OCI-LY7 (cell line): ENCODE measurements around the gene FAM193A. TPM values are rescaled to one million over a fixed set of nuclear protein-coding genes. Genes with fewer than 3 reads are reported as not detected.

Experiments
- BruUV-seq: library from RNA; stranded (reverse); fragments of 400-500 nt; replicated peaks from 2 replicates; lab custom pipeline; 2021; lab: Mats Ljungman, UMichigan
- CTCF ChIA-PET: fragments of 300-600 bp; sonication (Branson Sonifier 250); formaldehyde crosslinking; loops from one replicate; lab custom pipeline; 2022; ENCODE audit warnings: antibody characterized with exemption; ENCODE audit not compliant: unreplicated experiment; lab: Charles Lee
- POLR2A ChIA-PET: fragments of 300-600 bp; sonication (Branson Sonifier 250); formaldehyde crosslinking; loops from one replicate; lab custom pipeline; 2022; ENCODE audit warnings: antibody characterized with exemption; lab: Charles Lee
- DNase-seq: peaks from one replicate; pipeline ENCODE4 v3.0.0-alpha.2; 2015; ENCODE audit warnings: low spot score
- H2AFZ ChIP-seq: fragments of 200-600 bp; sonication (generic), shearing (Covaris generic); 2 replicates; pipeline ENCODE4 v1.6.1; 2014; ENCODE audit warnings: mild to moderate bottlenecking, antibody characterized with exemption, low read length, moderate library complexity
- H3K27ac ChIP-seq: fragments of 200-600 bp; sonication (generic); 2 replicates; pipeline ENCODE4 v1.5.1; 2014; ENCODE audit warnings: mixed run types, low read depth, mild to moderate bottlenecking, moderate library complexity, low read length, inconsistent platforms; ENCODE audit not compliant: poor library complexity, severe bottlenecking
- H3K36me3 ChIP-seq: fragments of 200-600 bp; sonication (generic); 2 replicates; pipeline ENCODE4 v1.6.1; 2014; ENCODE audit warnings: mild to moderate bottlenecking, antibody characterized with exemption, low read length, moderate library complexity, mixed read lengths; ENCODE audit not compliant: insufficient read depth
- H3K4me1 ChIP-seq: fragments of 200-600 bp; sonication (generic); 2 replicates; pipeline ENCODE4 v1.5.1; 2014; ENCODE audit warnings: mild to moderate bottlenecking, low read length; ENCODE audit not compliant: insufficient read depth, poor library complexity, severe bottlenecking
- H3K4me2 ChIP-seq: fragments of 200-600 bp; sonication (generic); 2 replicates; pipeline ENCODE4 v1.6.1; 2014; ENCODE audit warnings: mild to moderate bottlenecking, low read length
- H3K4me3 ChIP-seq: fragments of 200-600 bp; sonication (generic); 2 replicates; pipeline ENCODE4 v1.5.1; 2014; ENCODE audit warnings: mild to moderate bottlenecking, low read depth, low read length; ENCODE audit not compliant: poor library complexity, severe bottlenecking
- H3K79me2 ChIP-seq: fragments of 200-600 bp; sonication (generic); 2 replicates; pipeline ENCODE4 v1.6.1; 2016; ENCODE audit warnings: low read depth, mild to moderate bottlenecking, low read length, moderate library complexity, mixed read lengths; ENCODE audit not compliant: insufficient read depth
- H3K9me2 ChIP-seq: fragments of 200-600 bp; sonication (generic); 2 replicates; pipeline ENCODE4 v1.6.1; 2016; ENCODE audit warnings: mild to moderate bottlenecking, low read length, mixed read lengths; ENCODE audit not compliant: insufficient read depth
- H3K9me3 ChIP-seq: fragments of 200-600 bp; sonication (generic); 2 replicates; pipeline ENCODE4 v1.6.1; 2014; ENCODE audit warnings: mild to moderate bottlenecking, mixed run types, low read length, mixed read lengths
- H4K20me1 ChIP-seq: fragments of 200-600 bp; sonication (generic); 2 replicates; pipeline ENCODE4 v1.6.1; 2014; ENCODE audit warnings: mild to moderate bottlenecking, antibody characterized with exemption, low read length, moderate library complexity, mixed read lengths; ENCODE audit not compliant: insufficient read depth
- CTCF ChIP-seq: fragments of 200-600 bp; sonication (generic); conservative IDR thresholded peaks from 2 replicates; pipeline ENCODE4 v1.5.1; 2014; ENCODE audit warnings: mild to moderate bottlenecking, antibody characterized with exemption, low read length, moderate library complexity, mixed read lengths
- EZH2phosphoT487 ChIP-seq: fragments of 200-600 bp; sonication (generic); IDR thresholded peaks from 2 replicates; pipeline ENCODE4 v1.6.1; 2018; ENCODE audit warnings: low read depth, borderline replicate concordance, mild to moderate bottlenecking, mixed run types, antibody characterized with exemption, low read length, moderate library complexity, mixed read lengths
- intact Hi-C: fragments of 100-400 bp; cut with micrococcal nuclease; formaldehyde crosslinking; loops from one replicate; pipeline ENCODE4 v1.10.0; 2022; ENCODE audit not compliant: unreplicated experiment
- total RNA-seq, 2 experiments: library from RNA; depleted of rRNA in 1 of 2; stranded (reverse); fragments of >200 nt in 1 of 2; shearing (Covaris generic) in 1 of 2; gene quantifications; 2 replicates each; pipeline ENCODE4 v1.2.3, GENCODE V29; 2014 to 2022

Gene FAM193A
- total RNA-seq, 2 experiments from 2014 or later: 17.8 to 36.7 TPM

GRCh38 chr4:2756691-2757350 lies 220.4 kb downstream of the FAM193A start:
- TF ChIP-seq CTCF (no peak), EZH2phosphoT487 (no peak)
- CTCF ChIA-PET: no interaction called here
- Histone ChIP-seq H3K4me2 (peak overlapping the region; percentile 68), H3K4me1 (peaks cover 12% of the 10 kb centered on the region), H3K9me2 (no peaks in the 10 kb centered on the region), H3K4me3 (peak overlapping the region; percentile 56), H3K9me3 (no peaks in the 10 kb centered on the region), H2AFZ (peak overlapping the region; percentile 64; the same call in 1 of the 2 replicates), H3K36me3 (no peaks in the 10 kb centered on the region), H4K20me1 (no peaks in the 10 kb centered on the region), H3K27ac (no peak overlapping the region), H3K79me2 (peaks cover 6% of the 10 kb centered on the region; the same call in 1 of the 2 replicates)
- POLR2A ChIA-PET: interaction anchor here (1.2 kb wide), 1 partner anchor 29 kb away, joined by 3 read pairs; no protein-coding TSS in a partner anchor
- intact Hi-C loops: no loop called here
- no peak for DNase-seq
- BruUV-seq: no TSS peak

GRCh38 chr4:2757426-2757825 lies 221.0 kb downstream of the FAM193A start:
- peaks cover 12% of the 10 kb centered on the region for H3K4me1 ChIP-seq
- DNase-seq: no peak
- ChIA-PET CTCF (no interaction called here), POLR2A (interaction anchor here (0.6 kb wide), 1 partner anchor 61 kb away, joined by 3 read pairs; no protein-coding TSS in a partner anchor)
- H3K27ac ChIP-seq: no peak overlapping the region
- H3K9me2 ChIP-seq: no peaks in the 10 kb centered on the region
- TF ChIP-seq CTCF: no peak
- TF ChIP-seq EZH2phosphoT487: no peak
- H3K4me2 ChIP-seq: no peak overlapping the region
- H3K4me3 ChIP-seq: no peak overlapping the region
- intact Hi-C loops: no loop called here
- no peak overlapping the region for H2AFZ ChIP-seq
- BruUV-seq: no TSS peak
- H4K20me1 ChIP-seq: no peaks in the 10 kb centered on the region
- no peaks in the 10 kb centered on the region for H3K9me3 ChIP-seq
- H3K79me2 ChIP-seq: peaks cover 6% of the 10 kb centered on the region; the same call in 1 of the 2 replicates
- no peaks in the 10 kb centered on the region for H3K36me3 ChIP-seq
